Activated naive CD8-positive, alpha-beta T cell treated with anti-CD3 and anti-CD28 coated beads, Interleukin-2, amount 10 ng/mL, durations not matched to agents 7 days and 5 days (primary cell): ENCODE measurements around the gene DCAKD. TPM values are rescaled to one million over a fixed set of nuclear protein-coding genes. Genes with fewer than 3 reads are reported as not detected.
"Not testable (repeated sequence)": the region's sequence is repeated elsewhere in the genome, so short reads cannot be mapped to it uniquely, and the experiment has no call there.

Source experiments
- ATAC-seq: fragments of 150-1000 bp; cut with Tn5 transposase; one replicate; pipeline ENCODE4 v1.10.0; 2021; ENCODE audit warnings: low read depth, moderate library complexity
- POLR2A ChIA-PET: fragments of 350-600 bp; sonication (Branson Sonifier 250); formaldehyde crosslinking; loops from one replicate; lab custom pipeline; 2021; ENCODE audit warnings: antibody characterized with exemption; lab: Charles Lee
- DNase-seq: peaks from one replicate; pipeline ENCODE4 v3.0.0; 2021
- H3K27ac Mint-ChIP-seq: one replicate; pipeline ENCODE4 v1.8.0; 2022; ENCODE audit warnings: mild to moderate bottlenecking, mixed read lengths
- H3K27me3 Mint-ChIP-seq: one replicate; pipeline ENCODE4 v1.8.0; 2022; ENCODE audit warnings: mild to moderate bottlenecking, moderate library complexity, mixed read lengths
- H3K36me3 Mint-ChIP-seq: one replicate; pipeline ENCODE4 v1.8.0; 2021; ENCODE audit warnings: mild to moderate bottlenecking, mixed read lengths
- H3K4me1 Mint-ChIP-seq: one replicate; pipeline ENCODE4 v1.8.0; 2021; ENCODE audit warnings: mixed read lengths
- H3K4me3 Mint-ChIP-seq: one replicate; pipeline ENCODE4 v1.8.0; 2022; ENCODE audit warnings: mild to moderate bottlenecking, moderate library complexity, mixed read lengths
- H3K9me3 Mint-ChIP-seq: one replicate; pipeline ENCODE4 v1.8.0; 2021; ENCODE audit warnings: mixed read lengths
- total RNA-seq, 2 experiments: library from RNA; stranded (reverse); gene quantifications; one replicate each; pipeline ENCODE4 v1.2.3, GENCODE V29; 2021

DCAKD gene
- total RNA-seq, 2 experiments from 2014 or later, result 35.5 TPM

DNA sequence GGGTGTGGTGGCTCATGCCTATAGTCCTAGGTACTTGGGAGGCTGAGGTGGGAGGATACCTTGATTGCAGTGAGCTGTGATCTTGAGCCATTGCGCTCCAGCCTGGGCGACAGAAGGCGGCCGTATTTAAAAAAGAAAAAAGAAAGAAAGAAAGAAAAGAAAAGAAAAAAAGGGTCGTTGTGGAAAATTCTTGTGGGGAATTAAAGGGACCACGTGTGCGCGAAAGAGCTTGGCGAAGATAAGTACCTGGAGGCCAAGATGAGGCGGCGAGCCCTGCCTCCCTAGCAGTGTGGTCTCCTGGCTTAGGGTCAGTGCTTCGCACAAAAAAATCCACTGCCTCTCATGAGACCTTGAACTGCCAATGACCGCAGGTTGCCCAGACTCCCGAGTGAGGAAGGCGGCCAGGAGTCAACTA is 9.0 kb upstream of the DCAKD start:
- H3K4me1 Mint-ChIP-seq, result peaks cover 38% of the 10 kb centered on the region
- H3K4me3 Mint-ChIP-seq, result peak overlapping the region; percentile 100

GRCh38 chr17:45052052-45052772 is 780 bp upstream of the DCAKD start:
- H3K27ac Mint-ChIP-seq, result peak overlapping the region; percentile 89
- H3K9me3 Mint-ChIP-seq, result no peaks in the 10 kb centered on the region
- ATAC-seq, result peak; percentile 47
- H3K36me3 Mint-ChIP-seq, result peaks cover 10% of the 10 kb centered on the region
- DNase-seq, result peak; percentile 69
- H3K27me3 Mint-ChIP-seq, result no peaks in the 10 kb centered on the region
- H3K4me1 Mint-ChIP-seq, result peaks cover 25% of the 10 kb centered on the region
- POLR2A ChIA-PET, result interaction anchor here (1.9 to 4.7 kb wide), 2 partner anchors 10 to 97 kb away, joined by 5 to 64 read pairs; partner anchors contain the start of genes HEXIM1 and NMT1
- peak overlapping the region; percentile 82 for H3K4me3 Mint-ChIP-seq

More for the DNA sequence above, 9.0 kb upstream of the DCAKD start:
- Mint-ChIP-seq H3K9me3 (no peaks in the 10 kb centered on the region), H3K27ac (peak overlapping the region; percentile 100), H3K36me3 (peaks cover 11% of the 10 kb centered on the region), H3K27me3 (no peaks in the 10 kb centered on the region)
- DNase-seq, result no peak
- no peak for ATAC-seq
- POLR2A ChIA-PET, result interaction anchor here (0.5 to 4.3 kb wide), 14 partner anchors 9 to 257 kb away, joined by 3 to 64 read pairs (median 4); partner anchors contain the start of genes DCAKD, EFTUD2 and MAP3K14

DNA sequence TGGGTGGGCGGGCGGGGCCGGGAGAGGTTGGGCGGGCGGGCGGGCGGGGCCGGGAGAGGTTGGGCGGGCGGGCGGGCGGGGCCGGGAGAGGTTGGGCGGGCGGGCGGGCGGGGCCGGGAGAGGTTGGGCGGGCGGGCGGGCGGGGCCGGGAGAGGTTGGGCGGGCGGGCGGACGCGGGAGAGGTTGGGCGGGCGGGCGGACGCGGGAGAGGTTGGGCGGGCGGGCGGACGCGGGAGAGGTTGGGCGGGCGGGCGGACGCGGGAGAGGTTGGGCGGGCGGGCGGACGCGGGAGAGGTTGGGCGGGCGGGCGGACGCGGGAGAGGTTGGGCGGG is 254 bp upstream of the DCAKD start:
- H3K27ac Mint-ChIP-seq, result peak overlapping the region; percentile 89
- POLR2A ChIA-PET, result interaction anchor here (1.9 to 4.7 kb wide), 2 partner anchors 10 to 97 kb away, joined by 5 to 64 read pairs; partner anchors contain the start of genes HEXIM1 and NMT1
- H3K4me3 Mint-ChIP-seq, ATAC-seq, H3K27me3 Mint-ChIP-seq, DNase-seq, H3K9me3 Mint-ChIP-seq: not testable (repeated sequence)
- H3K36me3 Mint-ChIP-seq, result peaks cover 10% of the 10 kb centered on the region
- H3K4me1 Mint-ChIP-seq, result peaks cover 25% of the 10 kb centered on the region

- H3K4me3 Mint-ChIP-seq, result peak overlapping the region; percentile 86
- H3K27ac Mint-ChIP-seq, result peak overlapping the region; percentile 86
- H3K9me3 Mint-ChIP-seq, result no peaks in the 10 kb centered on the region
- H3K4me1 Mint-ChIP-seq, result peaks cover 26% of the 10 kb centered on the region
- POLR2A ChIA-PET, result interaction anchor here (0.6 to 4.7 kb wide), 12 partner anchors 11 to 275 kb away, joined by 3 to 64 read pairs (median 3); partner anchors contain the start of genes ACBD4, EFTUD2, HEXIM1 and HEXIM2
- DNase-seq (peak; percentile 46), ATAC-seq (no peak)
- peaks cover 11% of the 10 kb centered on the region for H3K36me3 Mint-ChIP-seq
- no peaks in the 10 kb centered on the region for H3K27me3 Mint-ChIP-seq
Observed at GRCh38 chr17:45050481-45051059, 862 bp downstream of the DCAKD start.

GRCh38 chr17:45048795-45049563 is 2.5 kb downstream of the DCAKD start:
- Mint-ChIP-seq H3K4me1 (peaks cover 27% of the 10 kb centered on the region), H3K27me3 (no peaks in the 10 kb centered on the region), H3K36me3 (peaks cover 8% of the 10 kb centered on the region), H3K9me3 (no peaks in the 10 kb centered on the region), H3K4me3 (peak overlapping the region; percentile 61), H3K27ac (peak overlapping the region; percentile 58)
- no peak for ATAC-seq
- POLR2A ChIA-PET, result interaction anchor here (0.5 to 4.7 kb wide), 5 partner anchors 13 to 1469 kb away, joined by 3 to 64 read pairs (median 3); partner anchors contain the start of gene NMT1
- no peak for DNase-seq

GRCh38 chr17:45046537-45047125 is 4.8 kb downstream of the DCAKD start:
- Mint-ChIP-seq H3K27ac (no peak overlapping the region), H3K36me3 (peaks cover 8% of the 10 kb centered on the region), H3K4me1 (peaks cover 36% of the 10 kb centered on the region), H3K27me3 (no peaks in the 10 kb centered on the region), H3K9me3 (no peaks in the 10 kb centered on the region), H3K4me3 (no peak overlapping the region)
- DNase-seq, result no peak
- POLR2A ChIA-PET, result interaction anchor here (0.6 to 1.6 kb wide), 2 partner anchors 14 to 900 kb away, joined by 4 to 8 read pairs; partner anchors contain the start of gene NMT1
- ATAC-seq, result no peak

- DNase-seq (no peak), ATAC-seq (no peak)
- H3K27me3 Mint-ChIP-seq, result no peaks in the 10 kb centered on the region
- H3K36me3 Mint-ChIP-seq, result peaks cover 3% of the 10 kb centered on the region
- no peak overlapping the region for H3K27ac Mint-ChIP-seq
- no peak overlapping the region for H3K4me3 Mint-ChIP-seq
- H3K9me3 Mint-ChIP-seq, result no peaks in the 10 kb centered on the region
- POLR2A ChIA-PET, result interaction anchor here (0.6 kb wide), 1 partner anchor 84 kb away, joined by 3 read pairs; no protein-coding TSS in a partner anchor
- peaks cover 27% of the 10 kb centered on the region for H3K4me1 Mint-ChIP-seq
Observed at GRCh38 chr17:45043813-45044540, 7.5 kb downstream of the DCAKD start.

DNA sequence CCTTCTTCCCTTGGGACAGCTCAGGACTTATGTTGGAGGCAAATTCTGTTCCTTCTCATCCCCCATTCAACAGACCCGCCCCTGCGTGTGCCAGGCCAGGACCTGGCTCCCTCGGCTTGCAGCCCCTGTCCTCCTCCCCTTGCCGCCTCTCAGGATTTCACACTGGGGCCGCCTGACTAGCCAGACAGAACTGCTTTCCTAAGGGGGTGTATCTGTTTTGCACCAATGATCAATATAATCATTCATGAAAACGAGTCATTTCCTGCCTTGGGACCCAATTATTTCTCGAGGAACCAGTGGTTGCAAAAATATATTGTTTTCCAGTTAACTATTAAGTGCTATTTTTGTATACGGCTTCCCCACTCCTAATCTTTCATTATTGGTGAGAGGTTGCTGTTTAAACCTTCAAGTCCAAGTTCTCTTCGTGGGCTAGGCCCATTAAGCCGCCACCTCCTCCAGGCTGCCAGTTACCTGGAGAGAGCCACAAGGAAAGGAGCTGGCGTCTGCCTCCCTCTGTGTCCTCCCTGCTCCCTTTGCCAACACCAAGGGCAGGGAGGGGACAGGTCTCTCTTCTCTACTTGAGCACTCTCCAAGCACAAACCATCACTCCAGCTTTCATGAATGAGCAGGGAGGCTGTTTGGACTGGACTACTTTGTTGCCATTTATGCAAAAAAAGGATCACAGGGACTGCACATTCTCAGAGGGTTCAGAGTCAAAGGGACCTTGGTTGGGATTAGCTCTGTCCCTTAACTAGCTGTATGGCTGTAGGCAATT is 8.9 kb downstream of the DCAKD start:
- DNase-seq, result no peak
- ATAC-seq, result no peak
- no peak overlapping the region for H3K27ac Mint-ChIP-seq
- H3K36me3 Mint-ChIP-seq, result peaks cover 2% of the 10 kb centered on the region
- POLR2A ChIA-PET, result interaction anchor here (0.6 kb wide), 1 partner anchor 69 kb away, joined by 4 read pairs; no protein-coding TSS in a partner anchor
- no peaks in the 10 kb centered on the region for H3K27me3 Mint-ChIP-seq
- no peak overlapping the region for H3K4me3 Mint-ChIP-seq
- H3K9me3 Mint-ChIP-seq, result no peaks in the 10 kb centered on the region
- H3K4me1 Mint-ChIP-seq, result peaks cover 23% of the 10 kb centered on the region

- DNase-seq (no peak), ATAC-seq (no peak)
- no peaks in the 10 kb centered on the region for H3K9me3 Mint-ChIP-seq
- no peaks in the 10 kb centered on the region for H3K36me3 Mint-ChIP-seq
- no peak overlapping the region for H3K27ac Mint-ChIP-seq
- H3K4me1 Mint-ChIP-seq, result peaks cover 20% of the 10 kb centered on the region
- no peak overlapping the region for H3K4me3 Mint-ChIP-seq
- H3K27me3 Mint-ChIP-seq, result no peaks in the 10 kb centered on the region
- POLR2A ChIA-PET, result no interaction called here
Observed at GRCh38 chr17:45040459-45040858, 11.0 kb downstream of the DCAKD start.

GRCh38 chr17:45038728-45039634 is 12.5 kb downstream of the DCAKD start:
- DNase-seq (no peak), ATAC-seq (no peak)
- Mint-ChIP-seq H3K27ac (no peak overlapping the region), H3K4me1 (peaks cover 15% of the 10 kb centered on the region), H3K4me3 (no peak overlapping the region), H3K27me3 (no peaks in the 10 kb centered on the region), H3K9me3 (no peaks in the 10 kb centered on the region), H3K36me3 (peaks cover 4% of the 10 kb centered on the region)
- POLR2A ChIA-PET, result interaction anchor here (0.5 kb wide), 3 partner anchors 35 to 566 kb away, joined by 3 to 4 read pairs (median 4); no protein-coding TSS in a partner anchor

DNA sequence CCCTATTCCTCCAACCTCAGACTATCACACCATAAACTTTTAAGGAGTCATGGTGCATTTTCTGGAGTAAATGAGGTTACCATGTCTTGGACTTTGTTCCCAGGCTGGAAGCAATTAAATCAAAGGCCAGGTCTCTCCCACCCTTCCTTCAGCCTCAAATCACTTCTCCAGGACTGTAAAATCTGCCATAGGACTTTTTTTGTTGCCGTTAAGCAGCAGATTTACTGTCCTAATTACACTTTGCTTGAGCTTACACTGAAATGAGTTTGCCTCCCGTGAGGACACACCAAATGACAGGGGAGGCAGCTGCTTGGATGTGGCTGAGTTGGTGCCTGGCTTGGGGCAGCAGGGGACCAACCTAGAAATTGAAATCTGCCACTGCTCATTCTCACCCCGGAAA is 14.7 kb downstream of the DCAKD start:
- DNase-seq (no peak), ATAC-seq (no peak)
- H3K9me3 Mint-ChIP-seq, result no peaks in the 10 kb centered on the region
- POLR2A ChIA-PET, result interaction anchor here (1.5 kb wide), 1 partner anchor 14 kb away, joined by 3 read pairs; no protein-coding TSS in a partner anchor
- H3K27ac Mint-ChIP-seq, result no peak overlapping the region
- peaks cover 4% of the 10 kb centered on the region for H3K4me1 Mint-ChIP-seq
- peaks cover 13% of the 10 kb centered on the region for H3K36me3 Mint-ChIP-seq
- H3K27me3 Mint-ChIP-seq, result no peaks in the 10 kb centered on the region
- no peak overlapping the region for H3K4me3 Mint-ChIP-seq
